Muscle layer of colon (tissue), 2 donors: Measurements from ENCODE around the gene IGSF9.

Source experiments
- H3K27ac ChIP-seq: one replicate; pipeline ENCODE4 v1.7.0; 2013; ENCODE audit warnings: low read depth, mild to moderate bottlenecking, low read length, moderate library complexity
- H3K27me3 ChIP-seq, 2 donors: one replicate each; pipeline ENCODE4 v1.7.0; 2013; ENCODE audit warnings: low read length in 2 of 2, mild to moderate bottlenecking in 2 of 2; ENCODE audit not compliant: insufficient read depth in 2 of 2, control insufficient read depth in 1 of 2
- H3K36me3 ChIP-seq: one replicate; pipeline ENCODE4 v1.7.0; 2013; ENCODE audit warnings: mild to moderate bottlenecking, low read length; ENCODE audit not compliant: insufficient read depth
- H3K4me1 ChIP-seq: one replicate; pipeline ENCODE4 v1.7.0; 2013; ENCODE audit warnings: mild to moderate bottlenecking, low read length; ENCODE audit not compliant: insufficient read depth
- H3K4me3 ChIP-seq, 2 donors: one replicate each; pipeline ENCODE4 v1.7.0; 2013; ENCODE audit warnings: low read length in 2 of 2, low read depth in 1 of 2, mild to moderate bottlenecking in 1 of 2, moderate library complexity in 1 of 2
- H3K9ac ChIP-seq: one replicate; pipeline ENCODE4 v1.7.0; 2013; ENCODE audit warnings: low read length
- H3K9me3 ChIP-seq: one replicate; pipeline ENCODE4 v1.7.0; 2013; ENCODE audit warnings: mild to moderate bottlenecking, low read length
- donor health status: abdominal sarcoma.
- donor health status: Adenocarcinoma of cecum.

IGSF9 gene

GRCh38 chr1:159955456-159955855 lies 10.0 kb upstream of the IGSF9 start:
- H3K4me3 ChIP-seq: no peak overlapping the region
- H3K27me3 ChIP-seq: no peaks in the 10 kb centered on the region
- peaks cover 3% of the 10 kb centered on the region for H3K4me1 ChIP-seq
- no peaks in the 10 kb centered on the region for H3K36me3 ChIP-seq
- H3K27ac ChIP-seq: no peak overlapping the region
- H3K9me3 ChIP-seq: no peaks in the 10 kb centered on the region
- H3K9ac ChIP-seq: no peak overlapping the region

- no peak within 1 kb of the TSS for H3K4me3 ChIP-seq
- no peaks in the 10 kb centered on the region for H3K27me3 ChIP-seq
- no peak within 1 kb of the TSS for H3K9ac ChIP-seq
- peaks cover 11% of the 10 kb centered on the region for H3K4me1 ChIP-seq
- no peaks in the 10 kb centered on the region for H3K9me3 ChIP-seq
- no peaks in the 10 kb centered on the region for H3K36me3 ChIP-seq
- no peak within 1 kb of the TSS for H3K27ac ChIP-seq
Observed at GRCh38 chr1:159953536-159954515, 8.4 kb upstream of the IGSF9 start, which contains the start of gene SLAMF9. SLAMF9 (minus strand) TSS chr1:159954237; CDS start chr1:159954137, 100 bp downstream.

GRCh38 chr1:159952932-159953331 lies 7.5 kb upstream of the IGSF9 start:
- no peak overlapping the region for H3K27ac ChIP-seq
- H3K9me3 ChIP-seq: no peaks in the 10 kb centered on the region
- no peak overlapping the region for H3K4me3 ChIP-seq
- peaks cover 11% of the 10 kb centered on the region for H3K4me1 ChIP-seq
- no peaks in the 10 kb centered on the region for H3K27me3 ChIP-seq
- H3K9ac ChIP-seq: no peak overlapping the region
- H3K36me3 ChIP-seq: no peaks in the 10 kb centered on the region

- H3K4me1 ChIP-seq: peaks cover 9% of the 10 kb centered on the region
- no peak overlapping the region for H3K4me3 ChIP-seq
- H3K9me3 ChIP-seq: no peaks in the 10 kb centered on the region
- H3K36me3 ChIP-seq: no peaks in the 10 kb centered on the region
- H3K27ac ChIP-seq: no peak overlapping the region
- no peaks in the 10 kb centered on the region for H3K27me3 ChIP-seq
- H3K9ac ChIP-seq: no peak overlapping the region
Observed at GRCh38 chr1:159951551-159951950, 6.1 kb upstream of the IGSF9 start.

- Histone ChIP-seq H3K27me3 (no peaks in the 10 kb centered on the region), H3K4me3 (no peak overlapping the region), H3K4me1 (peaks cover 9% of the 10 kb centered on the region), H3K27ac (no peak overlapping the region), H3K36me3 (no peaks in the 10 kb centered on the region), H3K9ac (no peak overlapping the region), H3K9me3 (no peaks in the 10 kb centered on the region)
Observed at GRCh38 chr1:159951016-159951415, 5.6 kb upstream of the IGSF9 start.

GRCh38 chr1:159949981-159950381 lies 4.6 kb upstream of the IGSF9 start:
- Histone ChIP-seq H3K9ac (no peak overlapping the region), H3K9me3 (no peaks in the 10 kb centered on the region), H3K4me1 (peaks cover 13% of the 10 kb centered on the region), H3K4me3 (no peak overlapping the region), H3K36me3 (no peaks in the 10 kb centered on the region), H3K27ac (no peak overlapping the region), H3K27me3 (no peaks in the 10 kb centered on the region)

- H3K27ac ChIP-seq: no peak overlapping the region
- H3K9ac ChIP-seq: no peak overlapping the region
Observed at GRCh38 chr1:159949123-159949522, 3.7 kb upstream of the IGSF9 start.

GRCh38 chr1:159947942-159948341 lies 2.5 kb upstream of the IGSF9 start:
- Histone ChIP-seq H3K4me1 (peaks cover 16% of the 10 kb centered on the region), H3K27ac (no peak overlapping the region), H3K9me3 (no peaks in the 10 kb centered on the region), H3K9ac (no peak overlapping the region), H3K27me3 (no peaks in the 10 kb centered on the region), H3K4me3 (no peak overlapping the region), H3K36me3 (no peaks in the 10 kb centered on the region)

More at GRCh38 chr1:159949123-159949522, 3.7 kb upstream of the IGSF9 start:
- Histone ChIP-seq H3K4me3 (no peak overlapping the region), H3K4me1 (peaks cover 16% of the 10 kb centered on the region), H3K9me3 (no peaks in the 10 kb centered on the region), H3K36me3 (no peaks in the 10 kb centered on the region), H3K27me3 (no peaks in the 10 kb centered on the region)

- no peak overlapping the region for H3K27ac ChIP-seq
- H3K9ac ChIP-seq: no peak overlapping the region
- H3K27me3 ChIP-seq: no peaks in the 10 kb centered on the region
- no peaks in the 10 kb centered on the region for H3K36me3 ChIP-seq
- H3K4me1 ChIP-seq: peaks cover 16% of the 10 kb centered on the region
- H3K4me3 ChIP-seq: peak overlapping the region in 1 of 2 donors; percentile 50
- H3K9me3 ChIP-seq: no peaks in the 10 kb centered on the region
Observed at GRCh38 chr1:159946242-159947187, 1.1 kb upstream of the IGSF9 start.

GRCh38 chr1:159944623-159945455 lies 574 bp downstream of the IGSF9 start:
- Histone ChIP-seq H3K27ac (no peak overlapping the region), H3K4me1 (peaks cover 16% of the 10 kb centered on the region), H3K9ac (peak overlapping the region; percentile 31), H3K9me3 (no peaks in the 10 kb centered on the region), H3K27me3 (no peaks in the 10 kb centered on the region), H3K4me3 (peak overlapping the region; percentile 50), H3K36me3 (no peaks in the 10 kb centered on the region)
